ENCODE measurements around the gene TRMT44.
"Not testable (repeated sequence)": the region's sequence is repeated elsewhere in the genome, so short reads cannot be mapped to it uniquely, and the experiment has no call there.

Gene TRMT44

DNA sequence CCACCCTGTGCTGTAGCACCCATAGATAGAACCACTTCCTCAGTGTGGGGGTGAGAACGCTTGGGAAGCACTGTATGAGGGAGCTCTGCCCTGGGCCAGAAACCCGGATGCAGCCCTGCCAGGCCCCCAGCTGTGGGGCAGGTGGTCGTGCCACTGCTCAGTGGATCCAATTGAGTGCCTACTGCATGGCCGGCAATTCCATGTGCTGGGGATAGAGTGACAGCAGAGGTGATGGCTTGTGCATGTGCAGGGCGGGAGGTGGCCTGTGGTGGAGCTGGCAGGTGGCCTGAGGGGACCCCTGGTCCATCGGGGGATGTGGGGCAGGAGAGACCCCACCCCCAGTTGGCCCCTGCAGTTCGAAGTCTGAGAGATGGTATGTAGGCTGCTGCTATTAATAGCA, 60.4 kb downstream of the TRMT44 start:
- DNase-seq = no peak

DNA sequence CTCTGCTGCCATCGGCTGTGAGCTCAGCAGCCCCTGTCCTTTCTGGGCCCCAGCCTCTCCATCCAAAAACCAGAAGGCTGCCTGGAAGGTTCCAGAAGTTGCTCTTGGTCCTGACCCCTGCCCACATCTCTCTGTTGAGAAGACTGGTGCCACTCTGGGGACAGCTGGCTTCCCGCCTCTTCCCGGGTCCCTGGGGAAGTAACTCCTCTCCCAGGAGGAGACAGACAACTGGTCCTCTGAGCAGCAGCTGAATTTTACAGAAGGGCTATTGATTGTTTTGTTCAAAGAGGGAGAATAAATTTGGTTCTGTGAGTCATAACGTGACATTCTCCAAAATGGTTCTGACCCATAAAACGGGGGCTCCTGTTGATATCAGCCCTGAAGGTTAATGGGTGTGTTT, 61.2 kb downstream of the TRMT44 start:
- DNase-seq = no peak

DNA sequence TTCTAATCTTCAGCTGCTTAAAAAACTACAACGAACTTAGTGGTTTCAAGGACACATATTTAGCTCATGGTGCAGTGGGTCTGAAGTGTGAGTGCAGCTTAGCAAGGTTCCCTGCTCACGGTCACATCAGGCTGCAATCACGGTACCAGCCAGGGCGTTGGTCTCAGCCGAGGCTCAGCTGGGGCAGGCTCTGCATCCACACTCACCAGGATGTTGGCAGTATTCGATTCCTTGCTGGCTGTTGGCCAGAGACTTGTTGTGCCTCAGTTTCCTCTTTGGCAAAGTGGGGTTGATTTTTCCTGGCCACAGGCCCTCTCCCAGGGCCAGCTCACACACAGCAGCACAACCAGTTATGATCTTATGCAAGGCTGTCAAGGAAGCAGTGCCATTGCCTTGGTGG, 61.8 kb downstream of the TRMT44 start:
- no peak for DNase-seq

DNA sequence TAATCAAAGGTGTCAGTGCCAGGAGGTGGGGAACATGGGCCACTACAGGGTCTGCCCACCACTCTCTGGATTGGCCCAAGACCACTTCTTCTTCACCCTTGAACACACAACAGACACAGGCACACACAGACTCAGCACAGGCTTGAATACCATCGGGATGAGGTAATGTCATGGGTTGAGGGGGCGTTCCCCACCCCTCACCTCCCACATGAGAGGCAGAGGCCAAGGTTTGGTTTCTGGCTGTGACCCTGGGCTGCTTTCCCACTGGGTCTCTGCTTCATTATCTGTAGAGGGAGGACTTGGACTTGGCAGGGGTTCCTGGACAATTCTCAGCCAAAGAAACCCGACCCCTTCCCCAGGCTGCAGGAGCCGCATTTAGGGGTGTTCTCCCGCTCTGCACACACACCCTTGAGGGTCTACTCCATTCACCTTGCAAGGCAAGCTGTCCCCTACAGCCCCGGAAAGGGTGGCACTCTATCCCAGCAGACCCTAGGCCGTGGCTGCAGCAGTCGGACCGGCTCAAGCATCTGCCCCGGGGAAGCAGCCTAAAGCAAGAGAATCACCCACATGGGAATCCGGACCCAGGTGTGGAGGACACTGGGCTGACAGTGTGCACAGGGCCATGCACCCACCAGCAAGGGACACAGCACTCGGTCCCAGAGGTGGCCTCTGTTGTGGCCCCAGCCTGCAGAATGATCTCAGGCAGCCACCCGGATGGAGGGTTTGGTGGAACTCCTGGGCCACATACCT, 62.4 kb downstream of the TRMT44 start:
- DNase-seq = no peak

DNA sequence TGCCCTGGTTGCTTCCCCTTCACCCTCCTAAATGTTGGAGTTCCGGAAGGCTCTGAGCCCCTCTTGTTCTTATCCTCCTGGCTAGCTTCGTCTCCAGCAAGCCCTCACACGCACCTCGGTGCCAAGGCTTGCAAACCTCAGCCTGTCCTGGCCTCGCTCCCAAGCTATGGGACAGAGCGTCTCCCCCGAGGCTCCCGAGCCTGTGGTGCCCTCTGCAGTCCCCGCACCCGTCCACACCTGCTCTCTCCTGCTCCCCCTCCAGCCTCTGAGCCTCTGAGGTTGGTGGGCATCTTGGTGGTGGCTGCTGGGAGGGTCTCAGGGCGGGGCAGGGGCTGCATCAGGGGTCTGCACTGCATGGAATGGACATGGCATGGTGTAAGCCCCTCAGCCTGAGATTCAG, 63.2 kb downstream of the TRMT44 start:
- DNase-seq = no peak

DNA sequence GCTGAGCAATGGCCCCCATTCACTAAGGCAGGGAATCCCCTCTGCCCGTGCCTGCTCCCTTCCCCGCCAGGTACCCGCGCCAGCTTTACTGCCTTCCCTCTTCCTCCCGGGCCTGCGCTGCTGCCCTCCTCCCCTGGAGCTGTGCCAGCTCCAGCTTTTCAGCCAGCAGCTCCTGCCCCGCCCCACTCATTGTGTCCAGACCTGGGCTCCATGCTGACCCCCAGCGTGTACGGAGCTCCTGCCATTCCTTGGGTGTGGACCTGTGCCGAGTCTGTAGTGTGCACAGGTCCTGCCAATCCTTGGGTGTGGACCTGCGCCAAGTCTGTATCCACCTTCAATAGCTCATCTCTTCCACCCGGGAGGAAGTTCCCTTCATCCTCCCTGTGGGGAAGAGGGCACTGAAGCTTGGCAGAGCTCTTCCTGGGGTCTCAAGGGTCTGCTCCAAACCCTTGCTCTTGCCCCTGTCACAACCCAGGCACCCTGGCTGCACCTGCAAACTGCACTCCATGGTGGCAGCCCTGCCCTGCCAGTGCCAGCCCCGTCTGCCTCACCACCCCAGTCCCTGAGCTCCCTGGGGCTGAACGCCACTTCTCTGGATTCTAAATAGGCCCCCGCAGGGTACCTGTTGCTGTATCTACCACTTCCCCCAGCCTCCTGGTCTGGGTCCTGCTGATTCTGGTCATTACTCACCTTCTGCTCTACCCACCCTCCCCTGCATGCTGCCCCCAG, 63.9 kb downstream of the TRMT44 start:
- DNase-seq = no peak

DNA sequence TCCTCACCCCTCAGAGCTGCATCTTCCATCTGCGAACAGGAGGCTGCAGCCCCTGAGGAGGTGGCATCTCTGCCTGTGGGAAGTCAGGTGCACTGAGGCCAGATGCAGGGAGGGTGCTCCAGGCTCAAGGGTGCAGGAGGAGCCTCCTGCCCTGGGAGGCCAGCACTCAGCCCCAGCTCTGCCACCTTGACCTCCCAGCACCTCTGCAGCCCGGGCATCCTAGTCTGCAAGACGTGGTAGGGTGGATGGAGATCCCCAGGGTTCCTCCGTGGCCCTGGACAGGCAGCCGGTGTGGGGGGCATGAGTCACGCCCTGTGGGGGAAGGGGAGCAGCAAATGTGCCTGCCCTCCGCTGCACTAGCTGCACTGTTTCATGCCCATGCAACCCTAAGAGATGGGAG, 64.7 kb downstream of the TRMT44 start:
- DNase-seq = no peak

DNA sequence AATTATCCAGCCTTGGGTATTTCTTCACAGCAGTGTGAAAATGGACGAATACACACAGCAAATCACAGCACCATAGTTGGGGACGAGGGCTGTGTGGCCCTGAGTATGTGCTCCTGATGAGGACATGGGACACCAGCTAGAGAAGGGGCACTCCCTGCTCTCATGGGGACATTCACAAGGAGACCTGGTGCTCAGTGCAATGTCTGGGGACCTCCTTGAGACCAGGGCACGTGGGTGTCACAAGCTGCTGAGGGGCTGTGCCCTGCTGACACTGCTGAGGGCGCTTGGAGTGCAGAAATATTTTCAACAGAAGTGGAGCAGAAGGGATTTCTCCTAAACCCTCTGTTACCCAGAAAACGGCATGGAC, 65.4 kb downstream of the TRMT44 start:
- DNase-seq = no peak

DNA sequence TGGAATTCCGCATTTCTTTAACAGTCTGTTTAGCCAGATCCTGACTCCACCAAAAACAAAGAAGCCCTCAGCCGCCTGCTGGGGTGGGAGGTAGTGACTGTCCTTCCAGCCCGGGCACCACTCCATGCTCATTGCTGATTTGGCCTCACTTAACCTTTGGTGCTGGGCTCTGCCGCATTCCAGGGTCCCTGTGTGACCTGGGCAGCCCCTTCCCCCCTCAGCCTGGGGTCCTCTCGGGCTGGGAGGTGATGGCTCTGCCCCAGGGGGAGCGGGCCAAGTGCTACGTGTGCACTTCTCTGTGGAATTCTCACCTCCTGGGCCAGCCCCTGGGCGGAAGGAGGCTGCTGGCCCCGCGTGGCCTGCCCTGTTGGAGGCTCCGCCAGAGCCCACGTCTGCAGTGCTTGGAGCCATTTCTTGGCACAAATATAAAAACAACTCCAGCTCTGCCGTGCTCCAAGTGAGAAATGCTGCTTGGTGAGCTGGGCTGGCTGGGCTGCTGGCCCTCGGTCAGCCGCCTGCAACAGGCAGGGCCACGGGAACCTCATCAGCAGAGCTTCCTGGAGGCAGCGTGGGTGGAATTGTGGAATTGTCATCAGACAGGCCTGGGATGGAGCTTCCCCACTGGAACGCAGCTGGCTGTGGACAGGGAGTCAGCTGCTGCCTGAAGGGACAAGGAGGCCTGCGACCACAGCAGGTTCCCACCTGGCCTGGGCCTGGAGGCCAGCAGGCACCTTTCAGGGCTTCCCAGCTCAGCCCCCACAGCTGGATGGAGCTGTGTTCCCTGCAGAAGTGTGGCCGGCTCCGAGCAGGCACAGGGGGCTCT, 66.0 kb downstream of the TRMT44 start:
- no peak for DNase-seq

DNA sequence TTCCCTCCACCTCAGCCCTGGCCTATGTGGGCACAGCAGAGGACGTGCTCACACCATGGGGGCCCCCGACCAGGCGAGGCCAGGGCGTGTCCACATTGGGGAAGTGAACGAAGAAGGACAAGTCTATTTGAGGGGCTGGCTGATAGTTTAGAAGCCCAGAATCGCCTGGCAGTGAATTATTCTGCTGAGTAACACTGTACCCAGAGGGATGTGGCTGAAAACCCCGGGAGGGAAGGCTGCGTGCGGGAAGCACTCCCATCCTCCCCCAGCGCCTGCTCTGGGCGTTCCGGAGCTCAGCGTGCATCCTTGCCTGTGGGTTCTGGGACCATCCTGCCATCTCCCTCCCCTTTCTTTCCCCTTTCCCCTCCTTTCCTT, 66.6 kb downstream of the TRMT44 start:
- no peak for DNase-seq

DNA sequence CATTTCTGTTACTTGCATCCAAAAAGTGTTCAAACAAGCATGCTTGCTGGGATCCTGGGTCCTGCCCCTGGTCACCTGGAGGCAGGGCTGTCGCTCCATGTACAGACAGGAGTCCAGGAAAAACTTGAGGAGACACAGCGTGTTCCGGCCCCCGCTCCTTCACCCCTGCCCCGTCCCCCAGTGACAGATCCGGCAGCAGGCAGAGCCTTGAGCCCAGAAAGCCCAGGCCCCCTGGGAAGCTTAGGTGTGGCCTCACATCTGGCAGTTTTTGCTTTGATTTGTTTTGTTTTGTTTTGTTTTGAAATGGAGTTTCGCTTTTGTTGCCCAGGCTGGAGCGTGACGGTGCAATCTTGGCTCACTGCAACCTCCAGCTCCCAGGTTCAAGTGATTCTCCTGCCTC, 67.0 kb downstream of the TRMT44 start:
- no peak for DNase-seq

DNA sequence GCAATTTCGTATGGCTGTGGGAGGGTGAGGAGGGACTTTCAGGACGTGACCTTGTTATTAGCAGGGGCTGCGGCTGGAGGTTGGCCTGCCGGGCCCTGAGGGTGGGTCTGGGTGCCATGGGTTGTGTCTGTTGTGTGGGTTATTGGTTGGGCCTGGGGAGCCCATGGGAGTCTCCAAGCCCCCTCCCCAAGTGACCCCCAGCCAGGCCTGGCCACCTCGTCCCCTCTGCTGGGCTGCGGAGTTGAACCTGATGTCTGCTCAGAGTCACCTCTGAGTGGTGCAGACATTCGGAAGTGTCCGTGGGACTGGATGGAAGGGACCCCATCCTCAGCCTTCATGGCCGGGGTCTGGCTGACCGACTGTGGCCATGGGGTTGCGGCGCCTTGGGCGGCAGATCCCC, 67.7 kb downstream of the TRMT44 start:
- DNase-seq = no peak

DNA sequence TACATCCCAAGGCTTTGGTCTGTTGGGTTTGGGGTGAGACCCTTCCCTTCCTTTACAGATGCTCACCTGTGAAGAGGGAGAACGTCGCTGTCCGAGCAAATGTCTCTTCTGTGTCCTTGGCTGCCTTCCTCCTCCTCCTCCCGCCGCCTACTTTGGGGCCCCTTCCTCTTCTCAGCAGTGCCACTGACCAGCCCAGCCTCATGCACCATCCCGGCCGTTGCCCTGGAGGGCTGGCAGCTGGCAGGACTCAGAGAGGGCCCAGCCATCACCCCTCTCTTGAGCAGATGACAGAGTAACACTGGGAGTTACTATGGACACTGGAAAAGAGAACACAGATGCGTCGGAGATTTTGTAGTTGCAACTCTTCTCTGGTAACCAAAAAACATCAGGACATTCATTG, 68.2 kb downstream of the TRMT44 start:
- DNase-seq = no peak

DNA sequence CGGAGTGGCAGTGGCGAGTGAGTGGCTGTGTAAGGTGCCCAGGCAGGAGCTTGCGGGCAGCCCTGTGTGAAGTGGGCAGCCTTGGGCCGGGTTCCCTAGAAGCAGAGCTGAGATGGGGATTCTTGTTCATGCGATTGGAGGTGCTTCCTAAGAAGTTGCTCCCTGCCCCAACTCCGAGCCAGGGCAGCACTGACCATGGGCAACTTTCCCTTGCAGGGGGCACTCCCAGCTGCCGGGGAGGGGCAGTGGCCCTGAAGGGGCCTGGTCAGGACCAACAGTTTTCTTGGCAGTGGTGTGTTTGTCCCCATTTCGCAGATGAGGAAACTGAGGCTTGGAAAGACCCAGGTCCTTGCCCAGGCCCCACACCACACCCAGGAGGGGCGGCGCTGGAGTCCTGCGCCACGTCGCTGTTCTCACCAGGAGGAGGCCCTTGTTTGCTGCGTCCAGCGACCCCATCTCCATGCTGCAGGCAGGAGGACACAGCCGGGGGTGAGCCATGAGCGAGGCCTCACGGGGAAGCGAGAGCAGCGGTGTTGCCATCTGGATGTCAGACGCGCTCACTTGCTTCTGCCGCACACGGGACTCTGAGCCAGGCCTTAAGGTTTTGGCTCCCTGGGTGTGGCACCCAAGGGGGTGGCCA, 68.9 kb downstream of the TRMT44 start:
- no peak for DNase-seq

DNA sequence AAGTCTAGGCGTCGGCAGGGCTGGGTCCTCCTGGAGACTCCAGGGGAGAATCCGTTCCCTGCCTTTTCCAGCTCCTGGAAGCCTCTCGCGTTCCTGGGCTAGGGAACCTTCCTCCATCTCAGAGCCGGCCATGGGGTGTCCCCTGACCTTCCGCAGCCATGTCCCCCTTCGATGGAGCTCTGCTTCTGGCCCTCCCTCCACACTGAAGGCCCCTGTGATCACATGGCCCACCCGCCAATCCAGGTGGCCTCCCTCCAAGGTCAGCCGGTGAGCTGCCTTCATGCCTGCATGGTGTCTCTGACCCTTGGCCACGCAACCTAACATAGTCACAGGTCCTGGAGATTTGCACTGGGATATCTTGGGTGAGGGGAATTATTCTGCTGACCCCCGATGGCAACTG, 69.6 kb downstream of the TRMT44 start:
- DNase-seq = no peak

DNA sequence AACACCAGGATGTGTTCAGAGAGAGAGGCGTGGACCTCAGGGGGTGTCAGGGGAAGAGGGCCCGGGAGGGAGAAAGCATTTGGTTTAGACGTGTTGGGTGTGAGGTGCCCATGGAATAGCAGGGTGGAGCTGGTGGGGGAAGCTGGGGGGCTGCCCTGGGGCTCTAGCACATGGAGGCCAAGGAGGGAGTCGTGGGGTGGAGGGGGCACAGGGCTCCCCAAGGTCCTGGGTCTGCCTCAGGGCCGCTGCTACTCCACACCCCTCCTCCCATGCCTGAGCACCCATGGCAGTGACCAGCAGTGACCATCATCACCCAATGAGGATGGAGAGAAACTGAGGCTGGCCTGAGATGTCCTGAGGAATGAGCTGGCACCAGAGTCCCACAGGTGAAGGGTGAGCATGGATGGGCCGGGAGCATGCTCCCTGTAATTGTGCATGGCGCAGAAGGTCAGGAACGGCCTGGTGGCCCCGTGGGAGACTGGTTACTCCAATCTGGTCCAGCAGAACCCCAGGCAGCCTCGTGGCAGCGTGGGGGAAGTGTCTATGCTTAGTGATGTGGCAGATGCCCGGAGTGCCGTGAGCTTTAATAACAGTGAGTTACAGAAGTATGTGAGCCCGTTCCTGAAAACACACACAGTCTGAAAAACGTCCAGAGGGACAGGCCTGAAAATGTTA, 70.2 kb downstream of the TRMT44 start:
- DNase-seq = no peak

DNA sequence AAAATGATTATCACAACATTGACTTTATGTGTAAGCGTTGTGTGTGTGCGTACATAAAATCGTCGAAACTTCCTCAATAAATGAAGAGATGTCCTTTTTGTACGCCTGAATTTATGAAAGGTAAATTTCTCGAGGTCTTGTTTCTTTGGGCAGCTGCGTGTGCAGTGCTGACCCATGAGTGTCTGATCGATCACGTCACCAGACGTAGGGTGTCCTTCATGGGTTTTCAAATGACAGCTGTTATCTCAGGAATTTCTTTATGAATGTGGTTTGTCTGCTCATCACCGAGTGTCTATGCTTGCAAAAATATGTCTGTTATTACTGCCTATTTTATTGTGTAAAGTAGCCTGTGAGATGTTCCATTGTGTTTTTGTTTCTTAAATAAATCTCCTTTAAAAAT, 71.9 kb downstream of the TRMT44 start:
- DNase-seq = no peak

DNA sequence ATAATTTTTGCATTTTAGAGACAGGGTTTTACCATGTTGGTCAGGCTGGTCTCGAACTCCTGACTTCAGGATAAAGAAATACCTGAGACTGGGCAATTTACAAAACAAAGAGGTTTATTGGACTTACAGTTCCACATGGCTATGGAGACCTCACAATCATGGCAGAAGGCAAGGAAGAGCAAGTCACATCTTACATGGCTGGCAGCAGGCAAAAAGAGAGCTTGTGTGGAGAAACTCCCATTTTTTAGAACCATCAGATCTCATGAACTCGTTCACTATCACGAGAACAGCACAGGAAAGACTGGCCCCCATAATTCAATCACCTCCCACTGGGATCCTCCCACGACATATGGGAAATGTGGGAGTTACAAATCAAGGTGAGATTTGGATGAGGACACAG, 72.5 kb downstream of the TRMT44 start:
- DNase-seq = not testable (repeated sequence)

DNA sequence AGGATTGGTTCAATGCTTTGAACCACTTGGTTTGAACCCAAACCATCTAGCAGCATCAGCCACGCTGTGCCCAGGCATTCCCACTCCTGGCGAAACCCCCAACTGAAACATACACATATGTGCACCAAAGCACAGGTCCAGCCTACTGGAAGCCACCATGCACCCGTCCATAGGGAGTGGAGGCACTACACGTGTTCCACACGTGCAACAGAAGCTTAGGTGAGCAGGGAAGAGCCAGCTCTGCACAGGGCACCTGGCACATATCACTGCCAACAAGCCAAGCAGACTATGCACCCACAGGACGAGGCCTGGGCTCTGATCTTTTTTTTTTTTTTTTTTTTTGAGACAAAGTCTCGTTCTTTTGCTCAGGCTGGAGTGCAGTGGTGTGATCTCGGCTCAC, 73.4 kb downstream of the TRMT44 start:
- no peak for DNase-seq

DNA sequence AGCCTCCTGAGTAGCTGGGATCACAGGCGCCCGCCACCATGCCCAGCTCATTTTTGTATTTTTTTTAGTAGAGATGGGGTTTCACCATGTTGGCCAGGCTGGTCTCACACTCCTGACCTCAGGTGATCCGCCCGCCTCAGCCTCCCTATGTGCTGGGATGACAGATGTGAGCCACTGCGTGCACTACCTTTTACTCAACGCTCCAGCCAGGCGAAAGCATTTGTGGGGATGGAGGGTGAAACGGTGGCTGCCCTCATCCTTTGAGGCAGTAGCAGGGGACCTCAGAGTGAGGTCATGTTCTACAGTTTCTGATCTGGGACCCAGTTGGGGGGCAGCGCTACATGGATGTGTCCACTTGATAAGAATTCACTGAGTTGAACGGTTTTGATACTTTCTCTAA, 73.8 kb downstream of the TRMT44 start:
- no peak for DNase-seq

DNA sequence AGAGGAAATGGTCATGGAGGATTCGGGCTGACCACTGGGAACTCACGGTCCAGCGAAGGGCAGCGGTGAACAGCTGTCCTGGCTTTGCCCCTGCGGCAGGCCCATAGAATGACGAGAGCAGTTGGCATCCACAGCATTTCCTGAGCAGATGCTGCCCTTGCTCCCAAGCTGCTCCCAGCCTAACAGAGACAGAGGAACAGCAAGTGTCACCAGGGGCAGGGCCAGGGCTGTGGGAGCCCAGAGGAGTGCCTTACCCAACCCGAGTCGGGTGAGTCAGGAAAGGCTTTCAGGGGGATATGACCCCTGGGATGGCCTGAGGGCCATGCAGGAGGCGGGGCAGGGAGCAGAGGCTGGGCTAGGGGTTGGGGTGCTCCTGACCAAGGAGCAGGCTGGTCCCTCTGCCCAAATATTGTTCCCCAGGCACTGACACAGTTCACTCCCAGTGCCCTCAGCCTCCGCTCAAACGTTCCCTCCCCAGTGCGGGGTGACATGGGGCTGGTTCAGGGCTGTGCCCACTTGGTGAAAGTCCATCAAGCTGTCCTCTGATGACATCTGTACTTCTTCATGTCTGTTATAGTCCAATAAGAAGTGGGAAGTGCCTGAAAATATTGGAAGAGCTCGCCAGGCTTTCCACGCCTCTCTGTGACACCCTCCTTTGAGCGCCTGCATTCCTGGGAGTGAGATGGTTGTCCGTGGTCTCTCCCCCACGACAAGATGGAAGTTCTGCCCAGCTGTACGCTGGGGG, 74.9 kb downstream of the TRMT44 start:
- no peak for DNase-seq

DNA sequence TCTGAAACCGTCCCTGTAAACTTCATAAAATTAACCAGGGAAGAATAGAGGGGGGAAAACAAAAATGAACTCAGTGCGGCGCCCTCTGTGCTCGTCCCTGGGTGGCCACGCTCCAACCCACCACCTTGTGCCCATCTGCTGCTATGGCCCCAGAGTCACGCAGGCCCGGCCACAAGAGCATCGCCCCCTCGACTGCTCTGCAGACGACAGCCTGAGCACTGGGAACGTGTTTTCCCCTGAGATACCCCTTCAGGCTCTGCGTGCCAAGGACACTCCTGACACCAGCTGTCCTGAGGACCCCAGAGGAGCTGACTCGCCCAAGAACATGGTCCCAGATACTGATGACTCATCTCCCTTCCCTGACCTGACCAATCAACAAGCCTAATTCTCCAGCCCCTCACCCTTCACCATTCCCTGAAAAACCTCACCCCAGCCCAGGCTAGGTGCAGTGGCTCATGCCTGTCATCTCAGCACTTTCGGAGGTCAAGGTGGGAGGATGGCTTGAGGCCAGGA, 75.5 kb downstream of the TRMT44 start:
- DNase-seq = no peak
